ENCODE results near the gene TTC39A.

- no peak for TF ChIP-seq CTCF (optimal IDR thresholded peaks at IDR 0.05 in 1 of 3, IDR thresholded peaks at IDR 0.05 in 1 of 3, conservative IDR thresholded peaks at IDR 0.05 in 1 of 3; ENCODE audit: extremely low read depth in 1 of 3, insufficient read depth in 2 of 3, low read length in 3 of 3)
- no peak for TF ChIP-seq EZH2 (IDR thresholded peaks at IDR 0.05; ENCODE audit: low read length)
Observed at GRCh38 chr1:51249445-51249844, 80.9 kb downstream of the TTC39A start.

Measured in keratinocyte (primary cell).